Measurements from ENCODE around the gene CPNE6.

CPNE6 gene

GRCh38 chr14:24070285-24071143 is 848 bp upstream of the CPNE6 start:
- no peak for DNase-seq

- no peak for DNase-seq
Observed at GRCh38 chr14:24071836-24072430, 571 bp downstream of the CPNE6 start.

- DNase-seq, result no peak
Observed at GRCh38 chr14:24072436-24072835, 1.1 kb downstream of the CPNE6 start.

- no peak for DNase-seq
Observed at GRCh38 chr14:24072881-24073877, 1.8 kb downstream of the CPNE6 start.

- no peak for DNase-seq
Observed at GRCh38 chr14:24074625-24075484, 3.5 kb downstream of the CPNE6 start.

- no peak for DNase-seq
Observed at GRCh38 chr14:24075485-24076301, 4.3 kb downstream of the CPNE6 start.

GRCh38 chr14:24076302-24076601 is 4.9 kb downstream of the CPNE6 start:
- no peak for DNase-seq

GRCh38 chr14:24077086-24077485 is 5.7 kb downstream of the CPNE6 start:
- no peak for DNase-seq

GRCh38 chr14:24078146-24078545 is 6.8 kb downstream of the CPNE6 start:
- DNase-seq, result no peak

GRCh38 chr14:24079491-24080141 is 8.3 kb downstream of the CPNE6 start:
- no peak for DNase-seq

GRCh38 chr14:24080142-24080530 is 8.8 kb downstream of the CPNE6 start:
- no peak for DNase-seq

GRCh38 chr14:24080888-24081738 is 9.8 kb downstream of the CPNE6 start:
- peak; percentile 18 for DNase-seq

GRCh38 chr14:24081739-24082211 is 10.4 kb downstream of the CPNE6 start:
- no peak for DNase-seq

GRCh38 chr14:24082411-24083080 is 11.2 kb downstream of the CPNE6 start:
- DNase-seq, result no peak

GRCh38 chr14:24083462-24083861 is 12.1 kb downstream of the CPNE6 start:
- no peak for DNase-seq

- DNase-seq, result no peak
Observed at GRCh38 chr14:24084440-24084839, 13.1 kb downstream of the CPNE6 start.

GRCh38 chr14:24085215-24085614 is 13.9 kb downstream of the CPNE6 start:
- no peak for DNase-seq

- DNase-seq, result no peak
Observed at GRCh38 chr14:24086193-24086955, 15.0 kb downstream of the CPNE6 start.
